ENCODE measurements around the gene TBC1D12.

Gene TBC1D12

DNA sequence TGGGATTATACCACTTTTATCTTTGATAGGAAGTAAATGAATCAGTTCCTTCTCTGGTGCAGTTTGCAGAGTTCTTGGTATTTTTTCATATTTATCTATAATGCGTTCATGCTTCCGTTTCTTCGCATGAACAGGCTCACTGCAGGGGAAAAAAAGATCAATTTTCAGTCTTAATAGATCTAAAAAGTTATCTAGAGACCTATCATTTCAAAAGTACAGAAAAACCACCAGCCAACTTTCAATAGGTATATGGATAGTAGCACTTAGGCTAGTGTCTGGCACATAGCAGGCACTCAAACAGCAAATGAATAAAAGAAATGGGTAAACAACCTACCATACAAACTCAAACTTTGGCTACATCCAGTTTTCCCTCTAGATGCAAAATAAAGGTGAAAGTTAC is 45.1 kb upstream of the TBC1D12 start:
- TF ChIP-seq, protein P1, sequence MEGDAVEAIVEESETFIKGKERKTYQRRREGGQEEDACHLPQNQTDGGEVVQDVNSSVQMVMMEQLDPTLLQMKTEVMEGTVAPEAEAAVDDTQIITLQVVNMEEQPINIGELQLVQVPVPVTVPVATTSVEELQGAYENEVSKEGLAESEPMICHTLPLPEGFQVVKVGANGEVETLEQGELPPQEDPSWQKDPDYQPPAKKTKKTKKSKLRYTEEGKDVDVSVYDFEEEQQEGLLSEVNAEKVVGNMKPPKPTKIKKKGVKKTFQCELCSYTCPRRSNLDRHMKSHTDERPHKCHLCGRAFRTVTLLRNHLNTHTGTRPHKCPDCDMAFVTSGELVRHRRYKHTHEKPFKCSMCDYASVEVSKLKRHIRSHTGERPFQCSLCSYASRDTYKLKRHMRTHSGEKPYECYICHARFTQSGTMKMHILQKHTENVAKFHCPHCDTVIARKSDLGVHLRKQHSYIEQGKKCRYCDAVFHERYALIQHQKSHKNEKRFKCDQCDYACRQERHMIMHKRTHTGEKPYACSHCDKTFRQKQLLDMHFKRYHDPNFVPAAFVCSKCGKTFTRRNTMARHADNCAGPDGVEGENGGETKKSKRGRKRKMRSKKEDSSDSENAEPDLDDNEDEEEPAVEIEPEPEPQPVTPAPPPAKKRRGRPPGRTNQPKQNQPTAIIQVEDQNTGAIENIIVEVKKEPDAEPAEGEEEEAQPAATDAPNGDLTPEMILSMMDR (IDR thresholded peaks at IDR 0.05; ENCODE audit: low read length): no peak
- no peak for TF ChIP-seq EZH2 (IDR thresholded peaks at IDR 0.05; ENCODE audit: borderline replicate concordance, low read length)
- no peak overlapping the region for H3K4me3 ChIP-seq (ENCODE audit: low read depth, low read length, poor library complexity, severe bottlenecking)
- peaks cover 12% of the 10 kb centered on the region for H3K4me1 ChIP-seq (ENCODE audit: insufficient read depth, low read length, severe bottlenecking)
- H3K9me3 ChIP-seq (ENCODE audit: low read length): no peaks in the 10 kb centered on the region
- H2AFZ ChIP-seq (ENCODE audit: low read length): no peak overlapping the region
- H3K9ac ChIP-seq (ENCODE audit: low read length): no peak overlapping the region
- H3F3A ChIP-seq (ENCODE audit: insufficient read depth, low read length): no peaks in the 10 kb centered on the region
- no peak overlapping the region for H3K4me2 ChIP-seq (ENCODE audit: low read length)
- no peaks in the 10 kb centered on the region for H3K27me3 ChIP-seq (ENCODE audit: insufficient read depth, low read length)
- H4K20me1 ChIP-seq (ENCODE audit: insufficient read depth, low read length): no peaks in the 10 kb centered on the region
- H3K36me3 ChIP-seq (ENCODE audit: insufficient read depth, low read length): peaks cover 29% of the 10 kb centered on the region
- no peaks in the 10 kb centered on the region for H3K9me2 ChIP-seq (ENCODE audit: low read depth, low read length)
- H3K27ac ChIP-seq (ENCODE audit: low read depth, low read length, poor library complexity, severe bottlenecking): no peak overlapping the region
- H3K79me2 ChIP-seq (ENCODE audit: insufficient read depth, low read length): peaks cover 10% of the 10 kb centered on the region

DNA sequence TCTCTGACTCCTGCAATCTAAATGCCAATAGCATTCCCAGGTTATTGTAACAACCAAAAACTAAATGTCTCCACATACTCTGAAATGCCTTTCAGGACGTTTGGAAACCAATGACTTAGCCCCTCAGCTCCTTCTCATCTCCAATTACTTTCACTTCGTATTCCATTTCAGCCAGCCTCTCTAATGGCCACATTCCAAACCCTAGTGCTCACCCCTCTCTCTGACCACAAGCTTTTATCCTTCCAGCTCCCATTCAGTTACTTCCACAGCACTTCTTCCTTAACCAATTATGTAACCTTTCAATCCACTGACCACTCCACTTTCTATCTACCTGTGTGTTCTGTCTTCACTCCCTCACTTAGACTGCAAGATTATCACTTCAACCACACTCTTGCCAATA is 43.9 kb upstream of the TBC1D12 start:
- peaks cover 29% of the 10 kb centered on the region for H3K36me3 ChIP-seq (ENCODE audit: insufficient read depth, low read length)
- H3K79me2 ChIP-seq (ENCODE audit: insufficient read depth, low read length): peaks cover 13% of the 10 kb centered on the region

DNA sequence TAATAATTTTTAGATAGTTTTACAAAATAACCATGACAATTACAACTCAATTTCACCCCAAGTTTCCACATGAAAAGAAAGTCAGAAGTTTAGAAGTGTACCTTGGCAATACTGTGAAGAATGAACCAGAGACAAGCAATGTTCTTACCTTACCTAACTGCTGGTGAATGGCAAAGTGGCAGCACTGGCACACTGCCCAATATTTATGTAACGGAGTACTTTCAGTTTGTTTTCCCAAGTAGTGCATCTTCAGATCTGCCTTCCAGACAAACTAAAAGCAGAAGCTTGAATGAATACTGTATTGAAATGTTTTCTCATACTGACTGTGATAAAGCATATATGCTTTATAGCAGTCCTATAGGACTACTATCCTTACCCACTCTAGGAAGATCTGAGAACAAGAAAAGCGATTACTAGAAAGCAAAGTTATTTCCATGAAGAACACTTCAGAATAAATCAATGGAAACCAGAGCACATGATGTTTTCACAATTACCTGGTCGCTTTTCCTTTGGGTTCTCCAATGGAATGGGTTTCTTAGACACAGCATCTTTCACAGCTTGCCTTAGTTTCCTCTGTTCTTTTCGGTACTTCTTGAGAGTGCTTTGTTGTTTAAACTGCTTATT is 41.1 kb upstream of the TBC1D12 start:
- TF ChIP-seq, protein P1 (IDR thresholded peaks at IDR 0.05; ENCODE audit: low read length): no peak
- TF ChIP-seq EZH2 (IDR thresholded peaks at IDR 0.05; ENCODE audit: borderline replicate concordance, low read length): no peak
- H4K20me1 ChIP-seq (ENCODE audit: insufficient read depth, low read length): no peaks in the 10 kb centered on the region
- peaks cover 15% of the 10 kb centered on the region for H3K4me1 ChIP-seq (ENCODE audit: insufficient read depth, low read length, severe bottlenecking)
- H3K79me2 ChIP-seq (ENCODE audit: insufficient read depth, low read length): peaks cover 13% of the 10 kb centered on the region
- H3K27ac ChIP-seq (ENCODE audit: low read depth, low read length, poor library complexity, severe bottlenecking): no peak overlapping the region
- H3K9me2 ChIP-seq (ENCODE audit: low read depth, low read length): no peaks in the 10 kb centered on the region
- H3K9me3 ChIP-seq (ENCODE audit: low read length): no peaks in the 10 kb centered on the region
- H3K27me3 ChIP-seq (ENCODE audit: insufficient read depth, low read length): no peaks in the 10 kb centered on the region
- no peaks in the 10 kb centered on the region for H3F3A ChIP-seq (ENCODE audit: insufficient read depth, low read length)
- H3K36me3 ChIP-seq (ENCODE audit: insufficient read depth, low read length): peaks cover 19% of the 10 kb centered on the region
- peak overlapping the region; percentile 95 for H3K4me2 ChIP-seq (ENCODE audit: low read length)
- H3K9ac ChIP-seq (ENCODE audit: low read length): peak overlapping the region; percentile 92; the same call in 1 of the 2 replicates
- H3K4me3 ChIP-seq (ENCODE audit: low read depth, low read length, poor library complexity, severe bottlenecking): peak overlapping the region; percentile 88
- no peak overlapping the region for H2AFZ ChIP-seq (ENCODE audit: low read length)

More for the DNA sequence above, 43.9 kb upstream of the TBC1D12 start:
- Histone ChIP-seq H2AFZ (ENCODE audit: low read length) (no peak overlapping the region), H3K27ac (ENCODE audit: low read depth, low read length, poor library complexity, severe bottlenecking) (no peak overlapping the region), H3F3A (ENCODE audit: insufficient read depth, low read length) (no peaks in the 10 kb centered on the region), H3K4me3 (ENCODE audit: low read depth, low read length, poor library complexity, severe bottlenecking) (no peak overlapping the region), H3K27me3 (ENCODE audit: insufficient read depth, low read length) (no peaks in the 10 kb centered on the region), H3K9me3 (ENCODE audit: low read length) (no peaks in the 10 kb centered on the region), H3K9ac (ENCODE audit: low read length) (no peak overlapping the region), H4K20me1 (ENCODE audit: insufficient read depth, low read length) (no peaks in the 10 kb centered on the region), H3K4me2 (ENCODE audit: low read length) (no peak overlapping the region), H3K9me2 (ENCODE audit: low read depth, low read length) (no peaks in the 10 kb centered on the region), H3K4me1 (ENCODE audit: insufficient read depth, low read length, severe bottlenecking) (peaks cover 15% of the 10 kb centered on the region)
- TF ChIP-seq, protein P1 (IDR thresholded peaks at IDR 0.05; ENCODE audit: low read length): no peak
- no peak for TF ChIP-seq EZH2 (IDR thresholded peaks at IDR 0.05; ENCODE audit: borderline replicate concordance, low read length)
